Measurements from ENCODE around the gene MFAP3. TPM values are rescaled to one million over a fixed set of nuclear protein-coding genes. Genes with fewer than 3 reads are reported as not detected.

The MFAP3 gene
- total RNA-seq, 2 donors from 2014 or later, result 16.1 to 16.6 TPM

DNA sequence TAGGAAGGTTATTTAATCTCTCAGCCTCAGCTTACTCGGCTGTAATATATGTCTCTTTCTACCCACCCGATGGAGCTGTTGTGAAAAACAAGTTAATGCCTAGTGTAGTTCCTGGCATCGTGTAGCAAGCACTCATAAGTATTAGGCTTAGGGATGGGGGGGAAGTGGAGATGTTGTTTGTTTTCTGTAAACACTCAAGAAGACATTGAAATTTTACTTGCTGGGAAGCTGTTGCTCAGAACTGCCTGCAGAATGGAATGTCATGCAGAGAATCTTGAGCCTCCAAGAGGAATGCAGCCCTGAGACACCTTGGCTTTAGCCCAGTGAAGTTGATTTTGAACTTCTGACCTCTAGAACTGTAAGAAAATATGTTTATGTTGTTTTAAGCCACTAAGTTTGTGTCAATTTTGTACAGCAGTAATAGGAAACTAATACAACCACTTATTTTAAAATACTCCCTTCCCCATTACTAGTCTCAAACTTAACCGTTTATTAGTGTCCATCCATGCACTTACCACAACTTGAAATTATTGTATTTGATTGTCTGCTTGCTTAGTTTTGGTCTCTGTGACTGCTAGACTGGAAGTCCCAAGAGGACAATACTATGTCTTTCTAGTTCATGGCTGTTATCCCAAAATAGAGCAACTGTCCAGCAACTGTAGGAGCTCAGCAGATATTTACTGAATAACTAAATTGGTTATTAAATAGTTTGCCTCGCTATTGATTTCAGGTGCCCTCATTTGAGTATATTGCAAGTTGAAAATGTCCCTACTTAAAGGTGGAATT is 53.8 kb downstream of the MFAP3 start:
- Mint-ChIP-seq H3K27me3 (peaks cover 18% of the 10 kb centered on the region), H3K36me3 (ENCODE audit: low read depth) (no peaks in the 10 kb centered on the region), H3K27ac (no peak overlapping the region), H3K4me1 (no peaks in the 10 kb centered on the region), H3K4me3 (no peak overlapping the region), H3K9me3 (no peaks in the 10 kb centered on the region)
- ATAC-seq (replicated peaks), result no peak

DNA sequence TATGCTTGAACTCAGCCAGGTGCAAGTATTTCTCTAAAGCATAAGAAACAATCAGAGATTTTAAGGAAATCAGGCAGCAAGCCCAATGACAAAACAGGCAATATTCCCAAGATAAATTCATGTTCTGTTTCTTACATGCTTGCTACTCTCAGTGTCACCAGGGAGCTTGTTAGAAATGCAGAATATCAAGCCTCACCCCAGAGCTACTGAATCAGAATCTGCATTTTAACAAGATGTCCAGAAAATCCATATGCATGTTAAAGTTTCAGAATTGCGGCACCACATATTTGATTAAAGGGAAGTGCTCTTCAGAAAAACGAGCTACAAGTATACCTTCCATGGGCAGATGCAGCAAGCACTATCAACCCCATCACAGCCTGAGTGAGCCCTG is 54.4 kb downstream of the MFAP3 start:
- no peaks in the 10 kb centered on the region for H3K4me1 Mint-ChIP-seq
- H3K36me3 Mint-ChIP-seq (ENCODE audit: low read depth), result no peaks in the 10 kb centered on the region
- H3K27ac Mint-ChIP-seq, result no peak overlapping the region
- H3K4me3 Mint-ChIP-seq, result no peak overlapping the region
- H3K9me3 Mint-ChIP-seq, result no peaks in the 10 kb centered on the region
- peaks cover 21% of the 10 kb centered on the region for H3K27me3 Mint-ChIP-seq
- ATAC-seq (replicated peaks), result no peak

- no peak for ATAC-seq (replicated peaks)
- no peak overlapping the region for H3K27ac Mint-ChIP-seq
- H3K27me3 Mint-ChIP-seq, result peaks cover 21% of the 10 kb centered on the region
- no peaks in the 10 kb centered on the region for H3K4me1 Mint-ChIP-seq
- H3K36me3 Mint-ChIP-seq (ENCODE audit: low read depth), result no peaks in the 10 kb centered on the region
- no peak overlapping the region for H3K4me3 Mint-ChIP-seq
- no peaks in the 10 kb centered on the region for H3K9me3 Mint-ChIP-seq
These were observed 57.1 kb downstream of the MFAP3 start for GRCh38 chr5:154095904-154096303.

- no peaks in the 10 kb centered on the region for H3K4me1 Mint-ChIP-seq
- H3K27me3 Mint-ChIP-seq, result peaks cover 15% of the 10 kb centered on the region
- H3K4me3 Mint-ChIP-seq, result no peak overlapping the region
- H3K27ac Mint-ChIP-seq, result no peak overlapping the region
- ATAC-seq (replicated peaks), result no peak
- H3K36me3 Mint-ChIP-seq (ENCODE audit: low read depth), result no peaks in the 10 kb centered on the region
- H3K9me3 Mint-ChIP-seq, result no peaks in the 10 kb centered on the region
These were observed 58.3 kb downstream of the MFAP3 start for GRCh38 chr5:154097031-154097430.

DNA sequence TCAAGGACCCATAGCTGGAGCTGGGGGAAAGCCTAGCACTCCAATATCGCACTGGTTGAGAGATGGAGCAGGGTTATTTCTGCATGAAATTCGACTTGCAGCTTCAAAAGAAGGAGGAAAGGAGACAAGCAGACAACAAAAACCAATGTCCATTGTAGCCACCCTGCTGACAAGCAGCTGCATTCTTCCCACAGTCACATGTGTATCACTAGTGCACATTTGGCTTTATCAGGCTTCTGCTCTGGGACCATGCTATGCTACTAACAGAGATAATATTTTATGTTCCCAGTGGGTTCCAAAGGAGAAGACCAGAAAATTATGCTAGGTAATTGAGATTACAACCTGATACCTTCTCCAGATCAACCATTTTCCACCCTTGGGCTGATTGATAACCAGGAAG is 59.7 kb downstream of the MFAP3 start:
- no peak overlapping the region for H3K27ac Mint-ChIP-seq
- no peak overlapping the region for H3K4me3 Mint-ChIP-seq
- no peaks in the 10 kb centered on the region for H3K36me3 Mint-ChIP-seq (ENCODE audit: low read depth)
- ATAC-seq (replicated peaks), result no peak
- H3K27me3 Mint-ChIP-seq, result peaks cover 15% of the 10 kb centered on the region
- H3K9me3 Mint-ChIP-seq, result no peaks in the 10 kb centered on the region
- H3K4me1 Mint-ChIP-seq, result no peaks in the 10 kb centered on the region

GRCh38 chr5:154101184-154101583 is 62.4 kb downstream of the MFAP3 start:
- no peak for ATAC-seq (replicated peaks)
- Mint-ChIP-seq H3K4me3 (no peak overlapping the region), H3K9me3 (no peaks in the 10 kb centered on the region), H3K27ac (no peak overlapping the region), H3K4me1 (no peaks in the 10 kb centered on the region), H3K36me3 (ENCODE audit: low read depth) (no peaks in the 10 kb centered on the region), H3K27me3 (peaks cover 3% of the 10 kb centered on the region)

- H3K4me3 Mint-ChIP-seq, result no peak overlapping the region
- no peak for ATAC-seq (replicated peaks)
- H3K36me3 Mint-ChIP-seq (ENCODE audit: low read depth), result no peaks in the 10 kb centered on the region
- H3K4me1 Mint-ChIP-seq, result no peaks in the 10 kb centered on the region
- H3K9me3 Mint-ChIP-seq, result no peaks in the 10 kb centered on the region
- H3K27me3 Mint-ChIP-seq, result no peaks in the 10 kb centered on the region
- H3K27ac Mint-ChIP-seq, result no peak overlapping the region
These were observed 64.5 kb downstream of the MFAP3 start for GRCh38 chr5:154103233-154103632.

Other genes with a start within 250 kb of the MFAP3 start
- gene FAM114A2, start 57 bp upstream of the MFAP3 start, total RNA-seq, result 10 to 100 TPM; 23.2 to 25.0 TPM
- 10 to 100 TPM; 21.5 to 45.3 TPM for gene GALNT10, start 151.8 kb downstream of the MFAP3 start, total RNA-seq

All from activated T-helper 17 cell treated with anti-CD3 and anti-CD28 coated beads, Interleukin-2, amount 50 U/mL, for 72 hours (primary cell).